ENCODE data around the gene PI4KB.

- TF ChIP-seq CTCF (IDR thresholded peaks at IDR 0.05) (no peak), POLR2A (IDR thresholded peaks at IDR 0.05) (peak in 1 of 2 donors; percentile 8)
Measured at GRCh38 chr1:151289991-151290708, 37.1 kb downstream of the PI4KB start.
